Measurements from ENCODE around the gene SEZ6. TPM values are rescaled to one million over a fixed set of nuclear protein-coding genes. Genes with fewer than 3 reads are reported as not detected.
A peak's percentile ranks its signal among the peaks of the same experiment; 100 is the strongest.

Gene SEZ6
- total RNA-seq, 1 donor from 2014 or later: 10.1 TPM

- Mint-ChIP-seq H3K4me1 (ENCODE audit: low read depth) (peaks cover 30% of the 10 kb centered on the region), H3K4me3 (ENCODE audit: low read depth) (no peak overlapping the region), H3K9me3 (ENCODE audit: low read depth) (no peaks in the 10 kb centered on the region), H3K27me3 (peaks cover 44% of the 10 kb centered on the region), H3K36me3 (ENCODE audit: insufficient read depth) (no peaks in the 10 kb centered on the region), H3K27ac (no peak overlapping the region)
- DNase-seq (ENCODE audit: low spot score, unreplicated experiment): no peak
- no peak for TF ChIP-seq CTCF (IDR thresholded peaks at IDR 0.05; ENCODE audit: unreplicated experiment)
Observed at GRCh38 chr17:28973425-28973824, 32.4 kb downstream of the SEZ6 start.

GRCh38 chr17:28972437-28972836 is 33.4 kb downstream of the SEZ6 start:
- peaks cover 37% of the 10 kb centered on the region for H3K27me3 Mint-ChIP-seq
- TF ChIP-seq CTCF (IDR thresholded peaks at IDR 0.05; ENCODE audit: unreplicated experiment): no peak
- no peaks in the 10 kb centered on the region for H3K9me3 Mint-ChIP-seq (ENCODE audit: low read depth)
- H3K4me3 Mint-ChIP-seq (ENCODE audit: low read depth): no peak overlapping the region
- no peak overlapping the region for H3K27ac Mint-ChIP-seq
- no peak for DNase-seq (ENCODE audit: low spot score, unreplicated experiment)
- H3K36me3 Mint-ChIP-seq (ENCODE audit: insufficient read depth): no peaks in the 10 kb centered on the region
- H3K4me1 Mint-ChIP-seq (ENCODE audit: low read depth): peaks cover 36% of the 10 kb centered on the region

- Mint-ChIP-seq H3K27me3 (peaks cover 27% of the 10 kb centered on the region), H3K4me1 (ENCODE audit: low read depth) (peaks cover 42% of the 10 kb centered on the region), H3K27ac (no peak overlapping the region), H3K9me3 (ENCODE audit: low read depth) (no peaks in the 10 kb centered on the region), H3K36me3 (ENCODE audit: insufficient read depth) (no peaks in the 10 kb centered on the region), H3K4me3 (ENCODE audit: low read depth) (no peak overlapping the region)
- no peak for DNase-seq (ENCODE audit: low spot score, unreplicated experiment)
- TF ChIP-seq CTCF (IDR thresholded peaks at IDR 0.05; ENCODE audit: unreplicated experiment): no peak
Observed at GRCh38 chr17:28970879-28971278, 35.0 kb downstream of the SEZ6 start.

GRCh38 chr17:28969706-28970393 is 36.0 kb downstream of the SEZ6 start:
- H3K4me3 Mint-ChIP-seq (ENCODE audit: low read depth): no peak overlapping the region
- H3K27me3 Mint-ChIP-seq: peaks cover 27% of the 10 kb centered on the region
- H3K36me3 Mint-ChIP-seq (ENCODE audit: insufficient read depth): no peaks in the 10 kb centered on the region
- peaks cover 43% of the 10 kb centered on the region for H3K4me1 Mint-ChIP-seq (ENCODE audit: low read depth)
- H3K27ac Mint-ChIP-seq: no peak overlapping the region
- H3K9me3 Mint-ChIP-seq (ENCODE audit: low read depth): no peaks in the 10 kb centered on the region
- no peak for TF ChIP-seq CTCF (IDR thresholded peaks at IDR 0.05; ENCODE audit: unreplicated experiment)
- no peak for DNase-seq (ENCODE audit: low spot score, unreplicated experiment)

GRCh38 chr17:28968914-28969295 is 36.9 kb downstream of the SEZ6 start:
- peak overlapping the region; percentile 86 for H3K27ac Mint-ChIP-seq
- no peak for DNase-seq (ENCODE audit: low spot score, unreplicated experiment)
- H3K36me3 Mint-ChIP-seq (ENCODE audit: insufficient read depth): no peaks in the 10 kb centered on the region
- no peaks in the 10 kb centered on the region for H3K9me3 Mint-ChIP-seq (ENCODE audit: low read depth)
- peaks cover 25% of the 10 kb centered on the region for H3K27me3 Mint-ChIP-seq
- H3K4me1 Mint-ChIP-seq (ENCODE audit: low read depth): peaks cover 41% of the 10 kb centered on the region
- H3K4me3 Mint-ChIP-seq (ENCODE audit: low read depth): no peak overlapping the region
- no peak for TF ChIP-seq CTCF (IDR thresholded peaks at IDR 0.05; ENCODE audit: unreplicated experiment)

Data from progenitor cell of endocrine pancreas (in vitro differentiated cells).